22Rv1 (cell line): ENCODE data around the gene AQP9.

ENCODE experiments used
- H3K27ac ChIP-seq: fragments of 450-650 bp; 2 replicates; pipeline ENCODE4 v1.5.1; 2017
- ZFX ChIP-seq: fragments of 450-650 bp; IDR thresholded peaks from 2 replicates; pipeline ENCODE4 v1.6.1; 2017; ENCODE audit warnings: antibody characterized with exemption, borderline replicate concordance
- TF ChIP-seq, protein P1 (sequence below): fragments of 450-650 bp; IDR thresholded peaks from 2 replicates; pipeline ENCODE4 v1.5.1; 2017; ENCODE audit warnings: mild to moderate bottlenecking

Gene AQP9

DNA sequence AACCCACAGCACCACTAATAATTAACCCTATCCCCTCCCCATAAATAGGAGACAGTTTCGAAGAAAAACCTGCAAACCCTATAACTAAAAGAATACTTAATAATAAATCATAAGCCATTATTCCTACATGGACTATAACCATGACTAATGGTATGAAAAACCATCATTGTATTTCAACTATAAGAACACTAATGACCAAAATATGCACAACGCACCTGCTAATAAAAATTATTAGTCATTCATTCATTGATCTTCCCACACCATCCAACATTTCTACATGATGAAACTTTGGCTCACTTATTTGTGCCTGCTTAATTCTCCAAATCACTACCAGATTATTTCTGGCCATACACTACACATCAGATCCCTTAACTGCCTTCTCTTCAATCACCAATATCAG, 16.6 kb downstream of the AQP9 start:
- TF ChIP-seq, protein P1, sequence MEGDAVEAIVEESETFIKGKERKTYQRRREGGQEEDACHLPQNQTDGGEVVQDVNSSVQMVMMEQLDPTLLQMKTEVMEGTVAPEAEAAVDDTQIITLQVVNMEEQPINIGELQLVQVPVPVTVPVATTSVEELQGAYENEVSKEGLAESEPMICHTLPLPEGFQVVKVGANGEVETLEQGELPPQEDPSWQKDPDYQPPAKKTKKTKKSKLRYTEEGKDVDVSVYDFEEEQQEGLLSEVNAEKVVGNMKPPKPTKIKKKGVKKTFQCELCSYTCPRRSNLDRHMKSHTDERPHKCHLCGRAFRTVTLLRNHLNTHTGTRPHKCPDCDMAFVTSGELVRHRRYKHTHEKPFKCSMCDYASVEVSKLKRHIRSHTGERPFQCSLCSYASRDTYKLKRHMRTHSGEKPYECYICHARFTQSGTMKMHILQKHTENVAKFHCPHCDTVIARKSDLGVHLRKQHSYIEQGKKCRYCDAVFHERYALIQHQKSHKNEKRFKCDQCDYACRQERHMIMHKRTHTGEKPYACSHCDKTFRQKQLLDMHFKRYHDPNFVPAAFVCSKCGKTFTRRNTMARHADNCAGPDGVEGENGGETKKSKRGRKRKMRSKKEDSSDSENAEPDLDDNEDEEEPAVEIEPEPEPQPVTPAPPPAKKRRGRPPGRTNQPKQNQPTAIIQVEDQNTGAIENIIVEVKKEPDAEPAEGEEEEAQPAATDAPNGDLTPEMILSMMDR = no peak
- TF ChIP-seq ZFX = no peak
- no peak overlapping the region for H3K27ac ChIP-seq

DNA sequence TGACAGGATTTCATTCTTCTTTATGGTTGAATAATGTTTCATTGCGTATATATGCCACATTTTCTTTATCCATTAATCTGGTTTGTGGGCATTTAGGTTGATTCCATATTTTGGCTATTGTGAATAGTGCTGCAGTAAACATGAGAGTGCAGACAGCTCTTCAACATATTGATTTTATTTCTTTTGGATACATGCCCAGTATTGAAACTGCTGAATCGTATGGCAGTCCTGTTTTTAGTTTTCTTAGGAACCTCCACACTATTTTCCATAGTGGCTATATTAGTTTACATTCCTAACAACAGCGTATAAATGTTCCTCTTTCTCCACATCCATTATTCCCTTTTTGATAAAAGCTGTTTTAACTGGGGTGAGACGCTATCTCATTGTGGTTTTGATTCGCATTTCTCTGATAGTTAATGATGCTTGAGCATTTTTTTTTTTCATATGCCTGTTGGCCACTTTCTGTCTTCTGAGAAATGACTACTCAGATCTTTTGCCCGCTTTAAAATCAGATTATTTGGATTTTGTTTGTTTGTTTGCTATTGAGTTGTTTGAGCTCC, 21.7 kb downstream of the AQP9 start:
- no peak overlapping the region for H3K27ac ChIP-seq
- TF ChIP-seq, protein P1 = no peak
- TF ChIP-seq ZFX = no peak

DNA sequence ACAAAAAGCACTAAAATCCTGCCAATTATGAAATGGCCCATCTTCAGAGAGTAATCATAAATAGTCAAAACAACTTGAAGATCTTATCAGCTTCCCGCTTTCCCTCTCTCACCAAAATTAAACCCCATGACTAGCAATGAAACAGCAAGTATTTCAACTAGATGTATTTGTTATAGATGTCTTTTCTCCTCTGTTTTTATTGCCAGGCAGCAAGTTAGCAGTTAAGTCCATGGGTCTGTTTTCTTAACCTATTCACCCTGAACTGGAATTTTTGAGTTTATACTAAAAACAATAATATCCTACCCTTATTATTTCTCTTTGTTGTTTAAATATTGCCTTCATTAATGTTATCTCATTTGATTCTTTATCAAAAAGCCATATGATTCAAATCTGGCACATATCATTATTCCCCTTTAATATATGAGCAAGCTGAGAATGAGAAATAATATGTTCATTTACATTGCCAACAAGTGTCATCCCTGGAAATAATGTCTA, 23.3 kb downstream of the AQP9 start:
- TF ChIP-seq ZFX = no peak
- TF ChIP-seq, protein P1 = no peak
- H3K27ac ChIP-seq = no peak overlapping the region

DNA sequence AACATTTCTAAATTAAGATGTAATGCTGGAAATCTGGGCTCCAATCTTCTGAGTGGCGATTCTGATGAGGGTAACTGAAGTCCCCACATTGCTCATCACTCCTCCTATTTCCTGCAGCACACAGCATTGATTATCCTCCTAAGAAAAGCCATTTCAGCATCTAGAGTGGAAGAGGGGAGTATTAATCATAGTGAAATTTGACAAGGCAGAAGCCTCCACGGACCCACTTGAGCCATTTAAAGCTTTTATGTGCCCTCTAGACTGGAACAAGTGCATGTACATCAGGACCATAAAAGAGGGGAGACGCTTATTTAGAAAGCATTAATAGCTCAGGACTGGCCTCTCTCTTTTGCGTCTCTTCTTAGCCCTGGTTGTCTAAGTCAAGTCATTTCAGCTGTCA, 25.8 kb downstream of the AQP9 start:
- no peak overlapping the region for H3K27ac ChIP-seq
- no peak for TF ChIP-seq ZFX
- TF ChIP-seq, protein P1 = no peak

DNA sequence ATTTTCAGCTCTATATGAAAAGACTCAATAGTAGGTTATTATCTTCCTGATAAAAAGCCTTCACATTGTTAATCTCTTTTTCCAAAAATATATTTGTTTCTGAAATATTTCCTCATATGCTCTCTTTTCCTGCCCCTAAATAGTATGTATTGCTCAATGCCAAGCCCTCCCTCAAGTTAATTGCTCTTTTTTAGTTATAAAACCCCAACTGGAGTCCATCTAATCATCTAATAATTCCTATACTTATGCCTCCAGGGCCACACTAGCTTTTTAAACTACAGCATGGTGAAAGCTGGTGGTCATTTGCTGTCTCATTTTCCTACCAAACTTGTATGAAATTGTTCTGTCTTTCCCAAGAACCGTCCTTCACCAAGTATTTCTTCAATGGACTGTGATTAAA, 26.7 kb downstream of the AQP9 start:
- H3K27ac ChIP-seq = no peak overlapping the region
- TF ChIP-seq, protein P1 = no peak
- TF ChIP-seq ZFX = no peak

- H3K27ac ChIP-seq = no peak overlapping the region
- TF ChIP-seq, protein P1 = no peak
- TF ChIP-seq ZFX = no peak
These were observed 27.5 kb downstream of the AQP9 start for GRCh38 chr15:58165661-58166060.

DNA sequence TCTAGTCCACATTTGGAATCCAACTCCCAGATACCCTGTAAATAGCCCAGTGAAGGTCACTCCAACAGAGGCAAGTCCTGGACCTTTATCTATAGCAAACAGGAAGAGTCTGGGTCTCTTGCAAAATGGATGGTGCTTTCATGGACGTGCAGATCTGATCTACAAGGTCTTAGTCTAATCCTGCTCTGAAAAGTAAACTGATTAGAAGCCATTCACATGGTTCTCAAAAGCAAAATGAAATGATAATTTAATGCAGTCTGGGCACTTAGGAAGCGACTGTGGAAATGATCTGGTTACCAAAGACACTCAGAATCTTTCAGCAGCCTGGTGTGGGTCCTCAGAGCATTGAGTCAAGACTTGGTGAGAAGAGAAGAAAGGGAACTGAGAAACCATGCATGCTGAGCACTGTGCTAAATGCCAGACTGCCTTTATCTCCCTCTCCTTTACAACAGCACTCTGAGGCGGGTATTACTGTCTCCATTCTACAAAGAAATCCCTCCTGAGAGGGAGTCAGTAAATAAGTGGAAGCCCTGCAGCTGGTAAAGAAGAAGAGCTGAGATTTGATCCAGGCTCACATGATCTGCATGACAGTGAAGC, 29.0 kb downstream of the AQP9 start:
- TF ChIP-seq, protein P1 = no peak
- no peak for TF ChIP-seq ZFX
- no peak overlapping the region for H3K27ac ChIP-seq
